GM19328 (cell line): Measurements from ENCODE around the gene LOX.

Experiments used
- ATAC-seq: cut with Tn5 transposase; IDR thresholded peaks from one replicate; pipeline ENCODE4 v1.9.1; 2021; ENCODE audit warnings: mild to moderate bottlenecking, moderate library complexity; ENCODE audit not compliant: unreplicated experiment

The LOX gene

GRCh38 chr5:122054266-122054665 lies 23.8 kb downstream of the LOX start:
- ATAC-seq, result no peak

DNA sequence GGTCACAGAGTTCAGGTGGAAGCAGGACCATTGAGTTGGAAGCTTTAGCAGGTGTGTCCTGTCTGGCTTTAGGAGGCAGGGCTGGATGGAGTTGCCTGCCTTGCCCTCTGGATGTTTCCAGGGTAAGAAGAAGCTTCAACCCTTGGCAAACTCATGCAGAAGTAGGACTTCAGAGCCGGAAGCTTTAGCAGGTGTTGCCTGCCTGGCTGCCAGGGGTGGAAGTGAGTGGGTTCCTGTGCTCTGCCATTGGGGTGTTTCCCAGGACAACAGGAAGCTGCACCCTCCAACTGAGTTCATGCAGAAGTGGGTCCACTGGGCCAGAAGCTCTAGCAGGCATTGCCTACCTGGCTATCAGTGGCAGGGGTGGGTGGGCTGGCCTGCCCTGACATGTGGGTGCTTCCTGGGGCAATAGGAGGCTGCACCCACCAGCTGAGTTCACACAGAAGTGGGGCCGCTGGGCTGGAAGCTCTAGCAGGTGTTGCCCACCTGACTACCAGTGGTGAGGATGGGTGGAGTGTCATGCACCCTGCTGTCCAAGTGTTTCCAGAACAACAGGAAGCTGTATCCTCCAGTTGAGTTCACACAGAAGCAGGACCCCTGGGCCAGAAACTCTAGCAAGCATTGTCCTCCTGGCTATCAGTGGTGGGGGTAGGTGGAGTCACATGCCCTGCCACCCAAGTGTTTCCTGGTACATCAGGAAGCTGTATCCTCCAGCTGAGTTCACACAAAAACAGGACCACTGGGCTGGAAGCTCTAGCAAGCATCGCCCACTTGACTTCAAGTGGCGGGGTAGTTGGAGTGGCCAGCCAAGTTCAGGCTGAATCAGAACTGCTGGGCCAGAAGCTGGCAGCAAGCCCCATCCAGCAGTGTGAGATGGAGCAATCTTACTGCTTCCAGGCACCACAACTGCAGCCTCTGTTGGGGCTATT lies 24.6 kb downstream of the LOX start:
- ATAC-seq, result no peak

- ATAC-seq, result no peak
Observed at GRCh38 chr5:122051569-122051968, 26.5 kb downstream of the LOX start.

DNA sequence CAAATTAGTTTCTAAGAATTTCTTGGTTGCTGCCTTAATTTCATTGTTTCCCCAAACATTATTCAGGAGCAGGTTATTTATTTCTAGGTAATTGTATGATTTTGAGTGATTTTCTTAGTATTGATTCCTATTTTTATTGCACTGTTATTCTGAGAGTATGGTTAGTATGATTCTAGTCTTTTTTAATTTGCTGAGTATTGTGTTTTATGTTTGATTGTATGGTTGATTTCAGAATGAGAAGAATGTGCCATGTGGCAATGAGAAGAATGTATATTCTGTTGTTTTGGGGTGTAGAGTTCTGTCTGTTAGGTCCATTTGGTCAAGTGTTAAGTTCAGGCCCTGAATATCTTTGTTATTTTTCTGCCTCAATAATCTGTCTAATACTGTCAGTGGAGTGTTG lies 27.1 kb downstream of the LOX start:
- no peak for ATAC-seq

GRCh38 chr5:122040636-122041302 lies 37.3 kb downstream of the LOX start:
- ATAC-seq, result no peak

- no peak for ATAC-seq
Observed at GRCh38 chr5:122036326-122036725, 41.7 kb downstream of the LOX start.

DNA sequence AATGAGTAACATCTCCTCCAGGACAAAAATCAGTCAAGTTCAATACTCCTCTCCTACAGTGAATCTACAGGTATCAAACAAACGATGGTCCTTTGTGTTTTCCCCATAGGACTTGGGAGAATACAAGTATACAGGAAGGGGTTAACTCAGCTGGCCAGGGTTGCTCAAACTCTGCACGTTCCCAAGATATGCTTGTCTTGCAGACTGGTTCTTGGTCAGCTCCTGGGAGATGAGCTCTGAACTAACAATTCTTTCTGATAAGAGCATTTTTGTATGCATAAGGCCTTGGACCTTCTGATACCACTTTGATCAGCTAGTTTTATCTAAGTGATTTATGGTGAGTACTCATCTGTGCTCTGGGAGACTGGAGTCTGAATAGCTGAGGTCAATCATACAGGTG lies 42.1 kb downstream of the LOX start:
- no peak for ATAC-seq

GRCh38 chr5:122031836-122032235 lies 46.2 kb downstream of the LOX start:
- ATAC-seq, result no peak

DNA sequence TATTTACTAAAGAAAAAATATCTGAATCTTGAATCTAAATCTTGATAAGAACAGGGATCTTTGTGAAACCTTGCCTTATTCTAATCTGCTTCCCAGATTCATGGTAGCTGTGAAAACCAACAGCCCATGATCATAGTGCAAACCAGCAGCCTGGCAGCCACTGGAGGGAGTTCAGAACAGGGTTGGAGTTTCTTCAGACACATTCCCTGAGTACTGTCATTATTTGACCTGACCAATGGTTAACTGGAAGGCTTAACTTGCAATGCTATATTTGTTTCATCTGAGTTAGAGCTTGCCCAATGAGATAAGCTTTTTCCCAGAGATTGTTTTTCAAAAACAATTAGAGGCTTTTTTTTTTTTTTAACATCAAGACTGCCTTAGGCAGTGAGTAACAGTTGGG lies 47.8 kb downstream of the LOX start:
- ATAC-seq, result no peak

DNA sequence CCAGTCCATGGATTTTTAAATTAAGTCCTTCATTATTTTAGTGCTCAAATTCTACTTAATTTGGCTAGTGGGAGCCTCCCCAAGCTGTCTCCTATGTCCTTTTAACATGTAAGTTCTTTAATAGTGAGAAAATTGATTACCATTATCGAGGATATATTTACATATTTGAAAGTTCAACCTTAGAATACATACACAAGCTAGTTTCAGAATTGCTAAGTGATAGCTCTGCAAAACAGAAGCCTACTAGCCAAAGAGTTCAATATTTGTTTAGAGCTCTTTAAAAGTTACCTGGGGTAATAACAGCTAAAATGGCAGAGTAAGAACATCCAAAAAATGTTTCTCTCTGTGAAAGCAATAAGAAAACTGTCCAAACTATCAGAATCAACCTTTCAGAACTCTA lies 48.2 kb downstream of the LOX start:
- ATAC-seq, result no peak

GRCh38 chr5:122022966-122023365 lies 55.1 kb downstream of the LOX start:
- no peak for ATAC-seq

DNA sequence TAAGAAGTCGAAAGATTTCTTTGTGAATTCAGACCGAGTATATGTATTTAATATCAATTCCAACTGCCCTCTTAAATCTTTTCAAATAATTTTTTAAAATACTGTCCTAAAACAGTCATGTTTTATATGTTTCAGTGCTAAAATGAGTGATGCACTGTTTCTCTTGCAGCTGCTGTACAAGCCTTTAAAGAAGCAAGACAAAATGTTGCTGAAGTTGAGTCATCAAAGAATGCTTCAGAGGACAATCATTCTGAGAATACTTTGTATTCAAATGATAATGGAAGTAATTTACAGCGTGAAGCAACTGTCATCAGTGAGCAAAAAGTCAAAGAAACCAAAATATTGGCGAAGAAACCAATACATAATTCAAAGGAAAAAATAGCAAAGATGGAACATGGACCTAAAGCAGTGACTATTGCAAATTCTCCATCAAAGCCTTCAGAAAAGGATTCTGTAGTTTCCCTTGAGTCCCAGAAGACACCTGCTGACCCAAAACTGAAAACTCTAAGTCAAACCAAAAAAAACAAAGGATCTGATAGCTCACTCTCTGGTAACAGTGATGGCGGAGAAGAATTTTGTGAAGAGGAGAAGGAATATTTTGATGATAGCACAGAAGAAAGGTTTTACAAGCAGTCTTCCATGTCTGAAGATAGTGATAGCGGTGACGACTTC lies 58.0 kb downstream of the LOX start:
- no peak for ATAC-seq

GRCh38 chr5:122015471-122015870 lies 62.6 kb downstream of the LOX start:
- ATAC-seq, result no peak

DNA sequence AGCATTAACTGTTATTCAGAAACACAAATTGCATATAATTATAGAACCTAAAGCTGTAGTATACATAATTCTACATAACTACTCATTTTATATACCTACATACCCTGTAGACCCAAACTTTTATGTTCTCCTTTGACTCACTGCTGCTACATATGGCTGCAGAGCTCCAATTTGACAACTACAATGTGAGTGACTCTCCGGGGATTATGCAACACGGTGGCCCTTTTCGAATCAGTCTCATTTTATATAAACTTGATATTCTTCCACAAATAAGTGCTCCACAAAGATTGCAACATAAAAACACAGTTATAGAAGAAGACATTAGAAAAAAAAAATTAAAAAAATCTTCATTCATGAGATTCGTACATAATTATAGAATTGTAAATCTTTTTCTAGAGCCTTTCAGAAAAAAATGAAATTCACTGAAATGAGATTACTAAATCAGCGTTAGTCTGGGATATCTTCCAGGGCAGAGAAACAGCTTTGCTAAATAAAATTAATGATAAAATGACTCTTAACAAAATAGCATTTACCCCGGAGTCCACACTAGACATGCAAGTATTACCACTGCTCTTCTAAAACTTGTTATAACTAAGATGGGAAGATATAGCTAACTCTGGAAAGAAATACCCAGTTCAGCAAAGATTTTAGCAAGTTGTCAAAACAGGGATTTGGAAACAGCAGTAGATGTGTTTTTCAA lies 63.7 kb downstream of the LOX start:
- ATAC-seq, result no peak
